Gastrocnemius medialis (tissue), 4 donors: ENCODE data around the gene MEIOSIN.

Source experiments
- CTCF ChIP-seq, 5 experiments: fragments of 450-650 bp in 3 of 5; fragments of 200-600 bp in 2 of 5; sonication (generic) in 2 of 5; IDR thresholded peaks in 4 of 5; conservative IDR thresholded peaks in 1 of 5; 1 replicate in 4 of 5; 2 replicates in 1 of 5; pipeline ENCODE4 v1.5.1; 2016 to 2019; ENCODE audit warnings: antibody characterized with exemption in 5 of 5, mild to moderate bottlenecking in 3 of 5, moderate library complexity in 3 of 5
- POLR2A ChIP-seq, 2 donors: fragments of 450-650 bp; IDR thresholded peaks; one replicate each; pipeline ENCODE4 v1.6.1; 2017; ENCODE audit warnings: antibody characterized with exemption in 2 of 2, mild to moderate bottlenecking in 2 of 2, moderate library complexity in 2 of 2

- no peak for TF ChIP-seq POLR2A (IDR thresholded peaks at IDR 0.05)
- TF ChIP-seq CTCF (IDR thresholded peaks at IDR 0.05 in 4 of 5, conservative IDR thresholded peaks at IDR 0.05 in 1 of 5): no peak
Observed at GRCh38 chr19:45705115-45705514, 28.1 kb upstream of the MEIOSIN start.
